GM23248 (cell line): Measurements from ENCODE around the gene HELQ.

Source experiments
- EZH2 ChIP-seq: fragments of 200-600 bp; sonication (generic); IDR thresholded peaks from 2 replicates; pipeline ENCODE4 v1.6.1; 2018; ENCODE audit warnings: antibody characterized with exemption, mild to moderate bottlenecking; ENCODE audit not compliant: insufficient read depth, poor library complexity, severe bottlenecking
- EZH2phosphoT487 ChIP-seq: fragments of 200-600 bp; sonication (generic); IDR thresholded peaks from 2 replicates; pipeline ENCODE4 v1.6.1; 2018; ENCODE audit warnings: antibody characterized with exemption, moderate library complexity, mild to moderate bottlenecking, low read depth; ENCODE audit not compliant: insufficient read depth

DNA sequence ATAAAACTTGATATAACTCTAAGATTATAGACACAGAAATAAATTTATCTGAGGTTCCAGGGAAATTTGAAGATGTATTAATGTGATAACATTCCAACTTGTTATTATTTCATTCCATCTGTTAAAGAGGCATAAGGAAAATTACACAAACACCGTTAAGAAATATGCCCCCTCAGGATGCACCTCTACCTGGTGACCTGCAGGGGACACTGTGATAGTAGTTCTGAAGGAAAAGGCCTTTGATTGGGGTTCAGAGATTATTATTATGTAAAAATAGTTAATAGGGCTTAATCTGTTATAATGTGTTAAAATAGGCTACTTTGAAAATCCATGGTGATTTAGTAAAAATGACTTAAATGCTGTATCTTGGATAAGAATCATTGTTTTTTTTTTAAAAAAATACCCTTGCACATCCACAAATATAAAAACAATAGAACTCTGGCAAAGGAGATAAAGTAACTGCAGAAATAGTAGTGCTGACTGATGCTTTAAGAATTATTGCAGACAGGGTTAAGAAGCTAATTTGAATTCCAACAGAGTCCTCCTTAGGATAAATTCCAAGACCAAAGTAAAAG is 35.3 kb upstream of the HELQ start:
- TF ChIP-seq EZH2 (no peak), EZH2phosphoT487 (no peak)
